HepG2 (cell line): ENCODE data around the gene ITPR1.

Experiments
- BCL3 ChIP-seq: sonication (generic); formaldehyde crosslinking; IDR thresholded peaks from 2 replicates; pipeline ENCODE4 v1.5.1; 2020; ENCODE audit warnings: mild to moderate bottlenecking, missing genetic modification reagents, moderate library complexity
- CHD2 ChIP-seq: IDR thresholded peaks from 2 replicates; pipeline ENCODE4 v1.6.1; 2011; ENCODE audit warnings: low read depth, low read length, improper control_type of control experiment
- POLR2AphosphoS5 ChIP-seq: IDR thresholded peaks from 2 replicates; pipeline ENCODE4 v1.6.1; 2012; ENCODE audit warnings: low read depth, low read length
- REPIN1 ChIP-seq: sonication (generic); formaldehyde crosslinking; IDR thresholded peaks from 2 replicates; pipeline ENCODE4 v1.8.0; 2022; ENCODE audit warnings: missing genetic modification reagents, low read depth, mild to moderate bottlenecking, borderline replicate concordance
- SUZ12 ChIP-seq: fragments of 150-350 bp; IDR thresholded peaks from 2 replicates; pipeline ENCODE4 v1.6.1; 2014; ENCODE audit warnings: low read depth, low read length
- TAF1 ChIP-seq: sonication (generic); formaldehyde crosslinking; IDR thresholded peaks from 2 replicates; pipeline ENCODE4 v1.4.0; 2020; ENCODE audit warnings: missing genetic modification reagents
- USF2 ChIP-seq, 2 experiments: sonication (generic) in 1 of 2; formaldehyde crosslinking in 1 of 2; IDR thresholded peaks; 2 replicates each; pipeline versions ENCODE4 v1.5.1 to v1.6.1; 2011 to 2020; ENCODE audit warnings: borderline replicate concordance in 1 of 2, low read depth in 1 of 2, low read length in 1 of 2, mild to moderate bottlenecking in 1 of 2, missing genetic modification reagents in 1 of 2, moderate library complexity in 1 of 2
- ZFP82 ChIP-seq: sonication (generic); formaldehyde crosslinking; IDR thresholded peaks from 2 replicates; pipeline ENCODE4 v1.5.1; 2020; ENCODE audit warnings: mild to moderate bottlenecking, missing genetic modification reagents, borderline replicate concordance
- ZNF207 ChIP-seq: fragments of 450-650 bp; IDR thresholded peaks from 2 replicates; pipeline ENCODE4 v1.6.1; 2016; ENCODE audit warnings: antibody characterized with exemption, borderline replicate concordance
- ZNF280B ChIP-seq: sonication (generic); formaldehyde crosslinking; IDR thresholded peaks from 2 replicates; pipeline ENCODE4 v1.5.0; 2020; ENCODE audit warnings: missing genetic modification reagents, mild to moderate bottlenecking, borderline replicate concordance
- TF ChIP-seq, protein P1 (sequence below): sonication (generic); formaldehyde crosslinking; conservative IDR thresholded peaks from 2 replicates; pipeline ENCODE4 v1.5.0; 2020; ENCODE audit warnings: missing genetic modification reagents
- TF ChIP-seq, protein P2 (sequence below): sonication (generic); formaldehyde crosslinking; IDR thresholded peaks from 2 replicates; pipeline ENCODE4 v1.4.0; 2020; ENCODE audit warnings: mild to moderate bottlenecking, low read depth, missing genetic modification reagents

GRCh38 chr3:4774531-4774930, 281.4 kb downstream of the ITPR1 start:
- TF ChIP-seq SUZ12 (no peak), TAF1 (no peak), POLR2AphosphoS5 (no peak), CHD2 (no peak), BCL3 (CRISPR knock-in tag) (no peak), ZNF280B (no peak), ZNF207 (no peak), USF2 (IDR thresholded peaks at IDR 0.05; ENCODE audit: low read depth, low read length) (no peak), USF2 (CRISPR knock-in tag; IDR thresholded peaks at IDR 0.05; ENCODE audit: borderline replicate concordance) (no peak), ZFP82 (CRISPR knock-in tag) (no peak), REPIN1 (CRISPR knock-in tag) (no peak)
- TF ChIP-seq, protein P1, sequence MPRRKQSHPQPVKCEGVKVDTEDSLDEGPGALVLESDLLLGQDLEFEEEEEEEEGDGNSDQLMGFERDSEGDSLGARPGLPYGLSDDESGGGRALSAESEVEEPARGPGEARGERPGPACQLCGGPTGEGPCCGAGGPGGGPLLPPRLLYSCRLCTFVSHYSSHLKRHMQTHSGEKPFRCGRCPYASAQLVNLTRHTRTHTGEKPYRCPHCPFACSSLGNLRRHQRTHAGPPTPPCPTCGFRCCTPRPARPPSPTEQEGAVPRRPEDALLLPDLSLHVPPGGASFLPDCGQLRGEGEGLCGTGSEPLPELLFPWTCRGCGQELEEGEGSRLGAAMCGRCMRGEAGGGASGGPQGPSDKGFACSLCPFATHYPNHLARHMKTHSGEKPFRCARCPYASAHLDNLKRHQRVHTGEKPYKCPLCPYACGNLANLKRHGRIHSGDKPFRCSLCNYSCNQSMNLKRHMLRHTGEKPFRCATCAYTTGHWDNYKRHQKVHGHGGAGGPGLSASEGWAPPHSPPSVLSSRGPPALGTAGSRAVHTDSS = no peak
- TF ChIP-seq, protein P2, sequence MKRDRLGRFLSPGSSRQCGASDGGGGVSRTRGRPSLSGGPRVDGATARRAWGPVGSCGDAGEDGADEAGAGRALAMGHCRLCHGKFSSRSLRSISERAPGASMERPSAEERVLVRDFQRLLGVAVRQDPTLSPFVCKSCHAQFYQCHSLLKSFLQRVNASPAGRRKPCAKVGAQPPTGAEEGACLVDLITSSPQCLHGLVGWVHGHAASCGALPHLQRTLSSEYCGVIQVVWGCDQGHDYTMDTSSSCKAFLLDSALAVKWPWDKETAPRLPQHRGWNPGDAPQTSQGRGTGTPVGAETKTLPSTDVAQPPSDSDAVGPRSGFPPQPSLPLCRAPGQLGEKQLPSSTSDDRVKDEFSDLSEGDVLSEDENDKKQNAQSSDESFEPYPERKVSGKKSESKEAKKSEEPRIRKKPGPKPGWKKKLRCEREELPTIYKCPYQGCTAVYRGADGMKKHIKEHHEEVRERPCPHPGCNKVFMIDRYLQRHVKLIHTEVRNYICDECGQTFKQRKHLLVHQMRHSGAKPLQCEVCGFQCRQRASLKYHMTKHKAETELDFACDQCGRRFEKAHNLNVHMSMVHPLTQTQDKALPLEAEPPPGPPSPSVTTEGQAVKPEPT (CRISPR knock-in tag) = no peak
